HG02642 (cell line): ENCODE measurements around the gene SPINT1.
"Not testable (repeated sequence)": the region's sequence is repeated elsewhere in the genome, so short reads cannot be mapped to it uniquely, and the experiment has no call there.

Experiments used
- ATAC-seq: cut with Tn5 transposase; IDR thresholded peaks from one replicate; pipeline ENCODE4 v1.9.1; 2021; ENCODE audit warnings: mild to moderate bottlenecking; ENCODE audit not compliant: unreplicated experiment, poor library complexity

The SPINT1 gene

GRCh38 chr15:40855706-40856234 is 11.9 kb downstream of the SPINT1 start:
- ATAC-seq, result no peak

GRCh38 chr15:40856746-40857145 is 12.9 kb downstream of the SPINT1 start:
- ATAC-seq, result no peak

- ATAC-seq, result peak; percentile 70
Measured at GRCh38 chr15:40857601-40858341, 13.9 kb downstream of the SPINT1 start.

- ATAC-seq, result no peak
Measured at GRCh38 chr15:40858706-40859105, 14.9 kb downstream of the SPINT1 start.

DNA sequence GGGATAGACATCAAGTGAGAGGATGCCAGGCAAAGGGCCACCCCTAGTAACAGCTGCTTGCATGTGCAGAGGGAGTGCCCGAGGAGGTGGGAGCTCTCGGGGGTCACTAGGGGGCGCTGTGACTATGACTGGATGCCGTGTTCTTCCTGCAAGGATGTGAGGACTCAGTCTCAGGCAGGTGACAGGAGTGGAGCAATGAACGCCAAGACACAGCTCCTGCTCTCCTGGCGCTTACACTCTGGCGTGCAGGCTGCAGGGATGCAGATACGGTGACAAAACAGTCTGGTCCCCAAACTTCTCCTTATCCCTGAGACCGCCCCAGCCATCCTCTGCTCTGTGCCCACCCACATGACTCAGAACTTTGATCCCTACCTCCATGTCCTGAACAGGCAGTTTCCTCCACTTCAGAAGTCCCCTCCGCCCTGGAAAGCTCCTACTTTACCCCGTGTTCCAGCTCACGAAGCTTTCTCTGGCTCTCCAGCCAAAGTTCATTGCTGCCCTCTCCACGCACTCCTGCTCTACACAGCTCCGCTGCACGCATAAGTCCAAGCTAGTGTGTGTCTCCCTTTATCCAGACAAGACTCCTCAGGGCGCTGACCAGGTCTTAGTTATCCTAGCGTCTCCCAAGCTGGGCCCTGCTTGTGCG is 15.5 kb downstream of the SPINT1 start:
- no peak for ATAC-seq

DNA sequence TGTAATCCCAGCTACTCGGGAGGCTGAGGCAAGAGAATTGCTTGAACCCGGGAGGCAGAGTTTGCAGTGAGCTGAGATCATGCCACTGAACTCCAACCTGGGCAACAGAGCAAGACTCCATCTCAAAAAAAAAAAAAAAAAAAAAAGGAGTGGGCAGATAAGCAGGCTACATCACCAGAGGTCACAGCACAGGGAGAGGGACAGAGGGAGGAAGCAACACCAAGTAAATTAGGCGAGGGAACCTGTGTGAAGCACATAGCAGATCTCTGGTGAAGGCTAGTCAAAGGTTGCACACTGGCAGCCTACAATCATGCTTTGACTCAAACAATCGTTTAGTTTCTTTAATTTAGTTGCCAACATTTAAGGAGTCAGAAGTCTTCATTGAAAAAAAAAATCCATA is 17.3 kb downstream of the SPINT1 start:
- ATAC-seq, result not testable (repeated sequence)

- ATAC-seq, result no peak
Measured at GRCh38 chr15:40863660-40864270, 19.9 kb downstream of the SPINT1 start.

GRCh38 chr15:40867199-40867598 is 23.4 kb downstream of the SPINT1 start:
- no peak for ATAC-seq

- no peak for ATAC-seq
Measured at GRCh38 chr15:40869686-40870085, 25.8 kb downstream of the SPINT1 start.

DNA sequence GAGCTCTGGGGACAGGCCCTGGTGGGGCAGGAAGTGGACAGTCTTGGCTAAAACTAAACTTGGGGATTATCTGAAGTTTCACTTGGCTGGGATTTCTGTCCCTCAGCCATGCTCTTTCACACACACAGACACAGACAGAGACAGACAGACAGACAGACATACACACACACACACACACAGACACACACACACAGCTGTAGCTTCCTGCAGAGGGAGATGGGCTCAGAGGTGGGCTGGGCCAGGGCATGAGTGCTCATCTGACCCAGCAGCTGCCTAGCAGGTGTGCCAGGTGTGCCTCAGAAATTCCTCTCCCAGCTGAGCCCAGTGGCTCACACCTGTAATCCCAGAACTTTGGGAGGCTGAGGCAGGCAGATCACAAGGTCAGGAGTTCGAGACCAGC is 26.9 kb downstream of the SPINT1 start:
- no peak for ATAC-seq

GRCh38 chr15:40871749-40872617 is 28.1 kb downstream of the SPINT1 start:
- ATAC-seq, result no peak

DNA sequence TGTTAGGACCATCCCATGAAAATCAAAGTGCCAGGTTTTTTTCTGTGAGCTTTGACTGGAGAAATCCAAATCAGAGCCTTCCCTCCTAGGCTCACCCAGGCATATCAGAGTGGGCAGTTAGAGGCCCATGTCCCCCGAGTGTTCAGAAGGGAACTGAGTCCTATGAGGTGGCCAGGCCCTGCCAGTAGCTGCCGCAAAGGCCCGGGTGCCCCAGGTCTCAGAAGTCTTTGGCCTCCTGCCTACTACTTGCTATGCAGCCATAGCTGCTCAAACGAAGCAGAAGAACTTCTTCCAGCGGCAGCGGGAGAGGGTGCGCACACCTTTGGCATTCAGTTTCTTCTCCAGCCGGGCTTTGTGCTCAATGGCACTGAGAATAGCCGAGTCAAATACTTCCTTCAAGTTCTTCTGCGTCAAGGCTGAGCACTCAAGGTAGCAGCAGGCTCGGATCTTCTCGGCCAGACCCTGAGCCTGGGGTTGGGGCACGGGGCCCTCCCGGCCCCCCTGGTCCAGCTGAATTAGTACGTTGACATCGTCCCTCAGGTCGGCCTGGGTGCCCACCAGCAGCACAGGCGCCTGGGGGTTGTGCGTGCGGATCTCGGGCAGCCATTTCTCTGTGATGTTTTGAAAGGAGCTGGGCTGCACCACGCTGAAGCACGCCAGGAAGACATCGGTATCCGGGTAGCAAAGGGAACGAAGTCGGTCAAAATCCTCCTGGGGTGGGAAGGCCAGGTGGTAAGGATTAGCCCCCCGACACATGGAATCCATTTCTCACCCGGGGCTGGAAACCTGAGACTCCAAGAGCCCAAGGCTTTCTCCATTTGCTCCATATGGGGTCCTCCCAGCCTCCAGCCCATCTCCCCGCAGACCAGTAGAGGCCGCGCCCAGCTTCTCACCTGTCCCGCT is 29.2 kb downstream of the SPINT1 start:
- no peak for ATAC-seq

DNA sequence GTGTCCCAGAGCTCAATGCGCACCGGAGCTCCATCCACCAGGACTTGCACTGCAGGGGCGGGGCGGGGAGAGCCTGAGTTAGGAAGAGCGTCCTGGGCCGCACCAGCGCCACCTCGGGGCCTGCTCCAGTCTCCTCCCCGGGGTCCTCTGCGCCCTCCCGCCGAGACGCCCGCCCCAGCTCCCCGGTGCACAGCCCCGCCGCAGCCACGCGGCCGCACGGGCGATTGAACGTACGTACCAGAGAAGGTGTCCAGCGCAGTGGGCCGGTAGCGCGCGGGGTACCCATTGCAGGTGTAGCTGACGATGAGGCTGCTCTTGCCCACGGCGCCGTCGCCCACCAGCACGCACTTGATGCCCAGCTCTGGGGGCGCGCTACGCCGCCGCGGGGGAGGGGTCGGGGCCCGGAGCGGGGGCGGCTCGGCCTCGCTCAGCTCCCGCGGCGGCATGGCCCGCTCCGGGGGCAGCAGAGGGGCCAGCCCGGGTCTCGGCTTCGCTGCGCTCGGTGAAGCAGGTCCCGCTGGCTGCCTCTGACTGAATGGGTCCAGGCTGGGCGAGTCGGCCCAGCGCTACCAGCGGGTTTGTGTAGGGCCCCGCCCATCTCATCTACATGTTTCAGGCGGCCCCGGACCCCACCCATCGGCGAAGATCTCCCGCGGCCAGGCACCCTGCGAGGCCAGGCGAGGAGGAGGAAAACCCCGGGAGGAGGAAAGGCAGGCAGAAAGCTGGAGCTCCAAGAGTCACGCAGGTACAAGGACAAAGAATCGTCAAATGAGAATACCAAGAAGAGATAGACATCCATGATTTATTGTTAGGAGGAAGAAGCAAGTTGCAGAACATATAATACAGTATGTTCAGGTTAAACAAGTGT is 30.1 kb downstream of the SPINT1 start, which contains the start of gene RHOV:
TSS of gene RHOV (minus strand) at position 541 of the 868 bp plus-strand sequence. CDS start at position 446, 95 bp downstream.
- peak; percentile 59 for ATAC-seq

- ATAC-seq, result no peak
Measured at GRCh38 chr15:40875991-40876730, 32.3 kb downstream of the SPINT1 start.

GRCh38 chr15:40877694-40878093 is 33.8 kb downstream of the SPINT1 start:
- ATAC-seq, result no peak

DNA sequence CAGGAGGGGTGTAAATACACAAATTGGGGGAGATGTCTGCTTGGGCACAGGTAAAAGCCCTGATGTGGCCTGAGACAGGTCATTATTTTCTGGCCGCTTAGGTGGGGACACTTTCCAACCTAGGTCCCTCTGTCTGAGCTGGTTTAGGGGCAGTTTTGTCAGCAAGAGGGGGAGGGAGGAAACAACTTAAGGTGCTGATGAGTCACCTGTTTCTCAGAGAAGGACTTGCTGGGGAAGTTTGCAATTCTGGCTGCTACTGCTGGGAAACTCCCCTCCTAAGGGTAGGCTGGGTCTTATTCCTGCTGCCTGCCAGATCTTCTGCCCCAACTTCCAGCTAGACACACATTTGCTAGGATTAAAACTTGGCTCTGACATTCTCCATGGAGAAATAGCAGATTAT is 34.9 kb downstream of the SPINT1 start:
- peak; percentile 49 for ATAC-seq

GRCh38 chr15:40879609-40880008 is 35.8 kb downstream of the SPINT1 start:
- no peak for ATAC-seq

GRCh38 chr15:40881351-40881750 is 37.5 kb downstream of the SPINT1 start:
- ATAC-seq, result no peak
